Measurements from ENCODE around the gene SH3BP4. TPM values are rescaled to one million over a fixed set of nuclear protein-coding genes. Genes with fewer than 3 reads are reported as not detected.
A peak's percentile ranks its signal among the peaks of the same experiment; 100 is the strongest.

SH3BP4 gene
- total and polyA plus RNA-seq, 2 of the 13 experiments (the other 11 are each of a cell fraction or from before 2014, with no cell fraction given): 34.6 to 99.1 TPM

DNA sequence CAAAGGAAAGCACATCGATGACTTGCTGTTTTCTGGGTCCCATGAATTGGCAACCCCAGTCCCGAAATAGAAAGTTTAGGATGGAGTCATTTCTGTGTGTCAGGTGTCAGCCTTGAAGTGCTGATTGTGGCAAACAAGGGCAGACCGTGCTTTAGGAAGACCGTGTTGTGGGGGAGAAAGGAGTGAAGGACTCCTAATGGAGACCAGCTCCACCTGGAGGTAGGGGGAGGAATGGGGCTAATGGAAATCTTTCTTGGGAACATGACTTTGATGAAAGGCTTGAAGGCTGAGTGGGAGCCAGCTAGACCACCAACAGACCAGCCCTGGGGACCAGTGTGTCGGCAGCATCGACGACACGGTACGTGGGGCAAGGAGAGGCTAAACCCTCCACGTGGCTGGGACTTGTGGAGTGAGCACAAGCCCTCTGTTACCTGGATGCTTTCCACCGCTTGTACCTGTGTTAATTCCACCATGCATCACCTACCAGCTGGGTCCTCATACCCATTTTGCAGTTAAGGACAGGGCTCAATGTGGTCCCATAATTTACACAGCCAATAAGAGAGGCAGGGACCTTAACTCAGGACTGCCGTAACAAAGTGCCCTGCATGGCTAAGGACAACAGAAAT lies 104.2 kb downstream of the SH3BP4 start (continued):
- TF ChIP-seq, protein P1, sequence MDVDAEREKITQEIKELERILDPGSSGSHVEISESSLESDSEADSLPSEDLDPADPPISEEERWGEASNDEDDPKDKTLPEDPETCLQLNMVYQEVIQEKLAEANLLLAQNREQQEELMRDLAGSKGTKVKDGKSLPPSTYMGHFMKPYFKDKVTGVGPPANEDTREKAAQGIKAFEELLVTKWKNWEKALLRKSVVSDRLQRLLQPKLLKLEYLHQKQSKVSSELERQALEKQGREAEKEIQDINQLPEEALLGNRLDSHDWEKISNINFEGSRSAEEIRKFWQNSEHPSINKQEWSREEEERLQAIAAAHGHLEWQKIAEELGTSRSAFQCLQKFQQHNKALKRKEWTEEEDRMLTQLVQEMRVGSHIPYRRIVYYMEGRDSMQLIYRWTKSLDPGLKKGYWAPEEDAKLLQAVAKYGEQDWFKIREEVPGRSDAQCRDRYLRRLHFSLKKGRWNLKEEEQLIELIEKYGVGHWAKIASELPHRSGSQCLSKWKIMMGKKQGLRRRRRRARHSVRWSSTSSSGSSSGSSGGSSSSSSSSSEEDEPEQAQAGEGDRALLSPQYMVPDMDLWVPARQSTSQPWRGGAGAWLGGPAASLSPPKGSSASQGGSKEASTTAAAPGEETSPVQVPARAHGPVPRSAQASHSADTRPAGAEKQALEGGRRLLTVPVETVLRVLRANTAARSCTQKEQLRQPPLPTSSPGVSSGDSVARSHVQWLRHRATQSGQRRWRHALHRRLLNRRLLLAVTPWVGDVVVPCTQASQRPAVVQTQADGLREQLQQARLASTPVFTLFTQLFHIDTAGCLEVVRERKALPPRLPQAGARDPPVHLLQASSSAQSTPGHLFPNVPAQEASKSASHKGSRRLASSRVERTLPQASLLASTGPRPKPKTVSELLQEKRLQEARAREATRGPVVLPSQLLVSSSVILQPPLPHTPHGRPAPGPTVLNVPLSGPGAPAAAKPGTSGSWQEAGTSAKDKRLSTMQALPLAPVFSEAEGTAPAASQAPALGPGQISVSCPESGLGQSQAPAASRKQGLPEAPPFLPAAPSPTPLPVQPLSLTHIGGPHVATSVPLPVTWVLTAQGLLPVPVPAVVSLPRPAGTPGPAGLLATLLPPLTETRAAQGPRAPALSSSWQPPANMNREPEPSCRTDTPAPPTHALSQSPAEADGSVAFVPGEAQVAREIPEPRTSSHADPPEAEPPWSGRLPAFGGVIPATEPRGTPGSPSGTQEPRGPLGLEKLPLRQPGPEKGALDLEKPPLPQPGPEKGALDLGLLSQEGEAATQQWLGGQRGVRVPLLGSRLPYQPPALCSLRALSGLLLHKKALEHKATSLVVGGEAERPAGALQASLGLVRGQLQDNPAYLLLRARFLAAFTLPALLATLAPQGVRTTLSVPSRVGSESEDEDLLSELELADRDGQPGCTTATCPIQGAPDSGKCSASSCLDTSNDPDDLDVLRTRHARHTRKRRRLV (CRISPR knock-in tag; IDR thresholded peaks at IDR 0.05): no peak
- no peak for TF ChIP-seq ZNF776 (CRISPR knock-in tag; IDR thresholded peaks at IDR 0.05)
- no peak for TF ChIP-seq TBX3 (IDR thresholded peaks at IDR 0.05; ENCODE audit: borderline replicate concordance)
- TF ChIP-seq SIN3B (IDR thresholded peaks at IDR 0.05; ENCODE audit: low read length): no peak
- no peak for TF ChIP-seq ZNF644 (CRISPR knock-in tag; IDR thresholded peaks at IDR 0.05; ENCODE audit: low read depth)
- TF ChIP-seq, protein P2, sequence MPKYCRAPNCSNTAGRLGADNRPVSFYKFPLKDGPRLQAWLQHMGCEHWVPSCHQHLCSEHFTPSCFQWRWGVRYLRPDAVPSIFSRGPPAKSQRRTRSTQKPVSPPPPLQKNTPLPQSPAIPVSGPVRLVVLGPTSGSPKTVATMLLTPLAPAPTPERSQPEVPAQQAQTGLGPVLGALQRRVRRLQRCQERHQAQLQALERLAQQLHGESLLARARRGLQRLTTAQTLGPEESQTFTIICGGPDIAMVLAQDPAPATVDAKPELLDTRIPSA (CRISPR knock-in tag; IDR thresholded peaks at IDR 0.05; ENCODE audit: borderline replicate concordance): no peak
- TF ChIP-seq ZFP82 (CRISPR knock-in tag; IDR thresholded peaks at IDR 0.05; ENCODE audit: borderline replicate concordance): no peak
- TF ChIP-seq ELF4 (CRISPR knock-in tag; IDR thresholded peaks at IDR 0.05; ENCODE audit: borderline replicate concordance): no peak
- TF ChIP-seq, protein P3, sequence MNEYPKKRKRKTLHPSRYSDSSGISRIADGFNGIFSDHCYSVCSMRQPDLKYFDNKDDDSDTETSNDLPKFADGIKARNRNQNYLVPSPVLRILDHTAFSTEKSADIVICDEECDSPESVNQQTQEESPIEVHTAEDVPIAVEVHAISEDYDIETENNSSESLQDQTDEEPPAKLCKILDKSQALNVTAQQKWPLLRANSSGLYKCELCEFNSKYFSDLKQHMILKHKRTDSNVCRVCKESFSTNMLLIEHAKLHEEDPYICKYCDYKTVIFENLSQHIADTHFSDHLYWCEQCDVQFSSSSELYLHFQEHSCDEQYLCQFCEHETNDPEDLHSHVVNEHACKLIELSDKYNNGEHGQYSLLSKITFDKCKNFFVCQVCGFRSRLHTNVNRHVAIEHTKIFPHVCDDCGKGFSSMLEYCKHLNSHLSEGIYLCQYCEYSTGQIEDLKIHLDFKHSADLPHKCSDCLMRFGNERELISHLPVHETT (CRISPR knock-in tag; conservative IDR thresholded peaks at IDR 0.05): no peak
- peak; percentile 42; the same call in 1 of the 2 replicates for TF ChIP-seq ZNF574 (CRISPR knock-in tag; IDR thresholded peaks at IDR 0.05)
- TF ChIP-seq ARID5B (CRISPR knock-in tag; IDR thresholded peaks at IDR 0.05): no peak; the same call in 1 of the 2 replicates
- no peak for TF ChIP-seq MNT (IDR thresholded peaks at IDR 0.05)
- no peak for TF ChIP-seq ZNF510 (CRISPR knock-in tag; IDR thresholded peaks at IDR 0.05; ENCODE audit: low read depth)

Data from HepG2 (cell line).